ENCODE measurements around the gene PPIB.
"Not testable (repeated sequence)": the region's sequence is repeated elsewhere in the genome, so short reads cannot be mapped to it uniquely, and the experiment has no call there.

PPIB gene

DNA sequence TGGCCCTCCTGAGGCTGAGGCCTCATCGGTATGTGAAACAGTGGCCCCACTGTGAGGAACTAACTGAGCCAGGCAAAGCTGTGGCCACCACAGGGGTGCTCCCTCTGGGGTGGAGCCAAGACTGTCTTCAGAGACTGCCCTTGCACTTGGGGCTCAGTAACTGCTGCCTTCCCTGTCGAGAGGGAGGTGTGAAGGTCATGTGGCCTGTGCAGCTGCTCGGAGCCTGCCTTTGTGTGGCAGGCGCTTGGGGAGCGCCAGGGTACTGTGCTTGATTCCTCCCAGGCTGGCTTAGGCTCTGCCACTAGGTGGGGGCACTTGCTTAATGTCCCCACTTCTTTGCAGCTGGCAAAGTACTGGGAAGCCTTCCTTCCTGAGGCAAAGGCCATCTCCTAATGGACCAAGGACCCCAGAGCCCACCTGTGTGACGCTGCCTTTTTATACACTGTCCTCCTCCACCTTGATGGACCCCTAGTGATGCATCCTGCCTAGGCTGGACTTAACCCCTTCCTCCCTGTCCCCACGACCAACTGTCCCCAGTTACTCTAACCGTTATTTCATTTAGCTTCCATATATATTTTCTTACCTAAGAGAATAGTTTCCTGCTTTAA lies 25.5 kb downstream of the PPIB start:
- no peak for DNase-seq

DNA sequence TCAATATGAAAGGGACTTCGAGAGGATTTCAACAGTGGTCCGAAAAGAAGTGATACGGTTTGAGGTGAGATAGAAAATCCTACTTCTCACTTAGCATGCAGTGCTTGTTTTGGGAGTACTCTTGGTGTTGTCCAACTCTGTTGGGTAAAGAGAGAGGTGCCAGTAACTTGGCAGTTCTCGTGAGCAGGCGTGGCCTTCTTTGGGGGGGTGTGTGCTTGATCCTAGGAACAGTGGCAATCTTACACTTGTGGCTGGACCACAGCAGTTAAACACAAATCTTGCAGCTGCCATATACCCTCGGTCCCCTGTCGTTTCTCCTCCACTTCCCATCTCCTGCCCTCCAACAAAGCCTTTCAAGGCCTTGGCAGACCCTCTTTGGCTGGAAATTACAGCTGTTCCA lies 26.5 kb downstream of the PPIB start:
- no peak for DNase-seq

DNA sequence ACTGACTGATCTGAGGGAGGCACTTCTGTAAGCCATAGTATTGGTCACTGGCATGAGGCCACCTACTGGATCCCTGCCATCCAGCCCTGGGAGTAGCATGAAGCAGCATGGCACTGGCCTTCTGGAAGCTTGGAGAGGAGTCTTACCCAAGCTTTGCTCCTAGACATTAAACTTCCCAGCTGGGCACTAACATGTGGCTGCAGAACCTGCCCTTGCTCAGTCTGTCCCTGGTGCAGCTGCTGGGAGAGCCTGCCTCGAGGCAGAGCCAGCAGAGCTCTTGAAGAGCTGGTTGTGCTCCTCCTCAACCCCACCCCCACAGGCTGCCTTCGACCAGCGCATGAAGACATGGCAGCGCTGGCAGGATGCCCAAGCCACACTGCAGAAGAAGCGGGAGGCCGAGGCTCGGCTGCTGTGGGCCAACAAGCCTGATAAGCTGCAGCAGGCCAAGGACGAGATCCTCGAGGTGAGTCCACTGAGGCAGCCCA lies 28.4 kb downstream of the PPIB start:
- no peak for DNase-seq

DNA sequence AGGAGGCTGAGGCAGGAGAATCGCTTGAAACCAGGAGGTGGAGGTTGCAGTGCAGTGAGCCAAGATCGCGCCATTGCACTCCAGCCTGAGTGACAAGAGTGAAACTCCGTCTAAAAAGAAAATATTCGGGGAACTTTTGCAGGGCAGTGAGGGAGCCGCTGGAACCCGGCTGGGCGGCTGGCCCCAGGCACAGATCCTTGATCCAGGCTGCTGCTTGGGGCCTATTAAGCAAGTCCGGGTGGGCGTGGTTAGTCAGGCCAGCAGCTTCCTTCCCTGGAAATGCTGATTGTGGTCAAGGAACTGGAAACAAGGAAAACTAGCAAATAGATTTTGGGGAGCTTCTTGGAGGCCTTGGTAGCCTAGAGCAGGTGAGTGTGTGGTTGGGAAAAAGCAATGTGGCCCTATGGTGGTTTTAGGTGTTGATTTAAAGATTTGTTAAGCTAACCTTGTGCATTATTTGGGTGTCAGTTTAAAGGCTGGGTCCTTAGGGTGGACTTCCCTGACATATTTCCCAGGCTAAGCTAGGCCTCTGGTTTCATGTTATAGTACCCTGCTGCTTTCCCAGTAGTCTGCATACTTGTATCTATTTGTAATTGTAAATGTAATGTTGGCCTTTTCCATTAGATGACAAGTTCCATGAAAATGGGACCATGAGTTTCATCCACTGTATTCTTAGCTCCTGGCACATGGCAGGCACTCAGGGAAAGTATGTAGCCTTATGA lies 29.0 kb downstream of the PPIB start:
- DNase-seq = no peak

DNA sequence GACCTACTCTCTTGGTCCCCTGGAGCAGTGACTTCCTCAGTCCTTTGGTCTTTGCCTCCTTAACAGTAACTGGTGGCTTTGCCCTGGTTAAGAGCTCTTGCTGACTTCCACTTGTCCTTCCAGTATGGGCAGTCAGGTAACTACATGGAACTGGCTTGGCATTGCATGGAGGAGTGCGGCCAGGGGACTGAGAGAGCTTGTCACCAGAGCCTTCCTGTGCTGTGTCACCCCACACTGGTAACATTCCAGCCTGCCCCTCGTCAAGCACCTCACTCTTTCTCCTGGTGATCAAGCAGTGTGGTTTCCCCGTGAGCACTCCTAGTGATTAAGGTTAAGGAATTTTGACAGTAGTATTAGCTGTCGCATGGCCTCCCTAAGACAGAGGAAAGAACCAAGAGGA lies 30.6 kb downstream of the PPIB start:
- DNase-seq = no peak

DNA sequence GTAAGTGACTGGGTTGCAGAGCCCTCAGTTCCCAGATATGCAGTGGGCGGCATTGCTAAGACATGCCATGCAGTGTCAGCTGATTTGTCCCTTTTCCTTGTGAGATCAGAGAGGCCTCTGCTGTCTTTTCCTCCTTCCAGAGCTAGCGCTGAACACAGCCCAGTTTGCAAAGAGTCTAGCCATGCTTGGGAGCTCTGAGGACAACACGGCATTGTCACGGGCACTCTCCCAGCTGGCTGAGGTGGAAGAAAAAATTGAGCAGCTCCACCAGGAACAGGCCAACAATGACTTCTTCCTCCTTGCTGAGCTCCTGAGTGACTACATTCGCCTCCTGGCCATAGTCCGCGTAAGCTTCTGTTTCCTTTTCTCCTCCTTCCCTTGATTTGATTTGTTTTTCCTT lies 31.3 kb downstream of the PPIB start:
- DNase-seq = no peak

DNA sequence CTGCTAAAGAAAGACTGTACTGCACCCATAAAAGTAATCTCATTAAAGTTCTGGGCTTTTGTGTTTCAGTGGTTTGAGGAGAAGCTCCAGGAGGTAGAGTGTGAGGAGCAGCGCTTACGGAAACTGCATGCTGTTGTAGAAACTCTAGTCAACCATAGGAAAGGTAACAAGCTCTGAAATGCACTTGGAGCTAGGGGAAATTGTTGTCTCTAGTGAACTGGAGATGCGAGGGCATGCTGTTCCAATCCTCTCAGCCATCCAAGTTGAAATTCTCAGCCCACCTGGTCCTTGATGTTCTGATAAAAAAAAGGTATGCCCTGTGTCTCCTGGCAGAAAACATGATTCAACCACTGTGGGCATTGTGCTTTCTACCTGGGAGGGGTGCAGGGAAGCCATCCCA lies 32.7 kb downstream of the PPIB start:
- no peak for DNase-seq

DNA sequence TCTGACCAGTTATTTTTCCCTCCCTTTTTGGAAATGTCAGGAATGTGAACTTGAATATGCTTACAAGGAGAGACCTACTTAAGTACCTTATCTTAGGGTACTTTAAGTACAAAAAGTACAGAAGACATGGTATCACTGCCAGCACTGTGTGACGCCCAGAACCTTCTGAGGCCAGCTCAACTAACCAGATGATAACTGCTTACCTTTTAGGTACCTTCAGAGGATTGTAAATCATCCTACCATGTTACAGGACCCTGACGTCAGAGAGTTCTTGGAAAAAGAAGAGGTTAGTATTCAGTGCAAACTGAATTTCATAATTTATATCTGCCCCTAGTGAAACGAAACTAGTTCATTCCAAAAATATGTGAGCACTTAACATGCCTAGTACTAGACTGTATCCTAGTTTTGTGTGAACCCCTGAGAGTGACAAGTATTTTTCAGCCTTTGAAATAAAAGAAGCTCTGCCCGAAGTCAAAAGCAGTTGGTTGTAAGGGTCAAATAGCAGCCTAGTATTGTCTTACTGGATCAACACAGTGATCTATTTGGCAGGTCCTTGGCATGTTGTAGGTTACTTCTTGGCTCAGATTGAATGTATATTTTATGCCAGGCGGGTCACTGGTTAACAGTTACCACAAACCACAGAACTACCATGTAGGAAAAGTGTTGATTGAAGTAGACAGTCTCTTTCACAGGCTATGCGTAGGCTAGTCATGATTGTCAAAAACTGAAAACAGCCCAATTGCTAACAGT lies 35.1 kb downstream of the PPIB start:
- no peak for DNase-seq

DNA sequence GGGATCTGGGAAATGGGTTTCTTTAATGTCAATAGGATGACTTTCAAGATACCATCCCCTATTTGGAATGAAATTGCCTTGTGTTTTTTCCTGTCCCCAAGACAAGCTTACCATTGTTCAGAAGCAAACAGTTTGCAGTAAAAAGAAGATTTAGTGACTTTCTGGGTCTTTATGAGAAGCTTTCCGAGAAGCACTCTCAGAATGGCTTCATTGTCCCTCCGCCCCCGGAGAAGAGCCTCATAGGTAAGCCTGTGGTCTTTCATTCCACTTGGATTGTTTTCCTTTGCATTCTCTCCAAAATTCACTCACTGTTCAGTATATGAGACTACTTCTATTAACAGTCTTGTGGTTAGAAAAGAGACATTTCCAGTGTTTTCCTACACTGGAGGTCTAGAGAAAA lies 36.8 kb downstream of the PPIB start:
- no peak for DNase-seq

DNA sequence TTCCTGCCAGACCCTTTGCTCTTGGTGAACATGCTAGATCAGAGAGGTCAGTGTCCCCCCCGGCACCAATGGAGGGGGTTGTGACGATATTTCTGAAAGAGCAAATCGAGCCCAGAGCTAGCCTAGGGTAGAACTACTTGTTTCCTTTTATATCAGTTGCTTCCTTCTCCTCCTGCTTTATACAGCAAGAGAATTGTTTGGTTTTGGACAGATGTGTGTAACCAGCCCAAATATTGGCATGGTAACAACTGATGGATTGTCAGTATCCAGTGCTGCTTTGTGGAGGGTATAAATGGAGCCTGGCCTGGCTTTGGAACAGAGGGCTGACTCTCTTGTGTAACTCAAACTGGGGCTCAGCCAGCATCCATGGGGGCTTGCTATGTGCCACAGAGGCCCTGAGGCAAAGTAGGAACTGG lies 39.9 kb downstream of the PPIB start:
- DNase-seq = no peak

DNA sequence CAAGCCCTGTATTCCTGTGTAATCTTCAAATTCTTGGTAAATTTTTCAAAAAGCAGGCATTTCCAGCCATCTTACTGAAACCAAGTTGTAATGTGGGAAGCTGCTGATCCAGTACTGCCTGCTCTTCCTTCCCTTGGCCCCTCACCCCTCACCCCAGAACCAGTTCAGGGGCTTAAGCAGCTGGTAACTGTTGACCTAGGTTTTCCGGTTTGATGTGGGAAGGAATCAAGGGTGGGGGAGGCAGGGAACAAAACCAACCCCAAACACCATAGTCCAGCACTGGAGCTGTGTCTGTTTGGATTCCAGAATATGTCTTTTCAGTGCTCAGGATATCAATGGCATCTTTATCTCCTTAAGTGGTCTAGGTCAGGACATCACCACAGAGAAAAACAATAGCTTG lies 40.4 kb downstream of the PPIB start:
- DNase-seq = no peak

DNA sequence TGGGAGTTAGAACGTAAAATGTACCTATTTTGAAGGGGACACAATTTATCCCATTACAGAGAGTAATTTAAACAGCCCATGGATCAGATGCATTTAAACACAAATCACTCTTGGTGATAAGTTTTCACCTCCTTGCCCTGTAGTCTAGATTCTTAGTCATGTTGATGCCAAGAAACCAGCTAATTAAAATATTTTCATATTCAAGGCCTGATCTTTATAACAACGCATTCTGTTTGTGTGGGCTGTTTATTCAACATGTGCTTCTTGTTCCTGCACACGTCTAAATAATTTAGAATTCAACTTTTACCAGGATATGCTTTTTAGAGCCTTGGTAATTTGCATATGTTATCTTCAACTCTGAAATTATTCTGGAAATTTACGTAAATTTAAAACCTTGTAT lies 41.2 kb downstream of the PPIB start:
- no peak for DNase-seq

DNA sequence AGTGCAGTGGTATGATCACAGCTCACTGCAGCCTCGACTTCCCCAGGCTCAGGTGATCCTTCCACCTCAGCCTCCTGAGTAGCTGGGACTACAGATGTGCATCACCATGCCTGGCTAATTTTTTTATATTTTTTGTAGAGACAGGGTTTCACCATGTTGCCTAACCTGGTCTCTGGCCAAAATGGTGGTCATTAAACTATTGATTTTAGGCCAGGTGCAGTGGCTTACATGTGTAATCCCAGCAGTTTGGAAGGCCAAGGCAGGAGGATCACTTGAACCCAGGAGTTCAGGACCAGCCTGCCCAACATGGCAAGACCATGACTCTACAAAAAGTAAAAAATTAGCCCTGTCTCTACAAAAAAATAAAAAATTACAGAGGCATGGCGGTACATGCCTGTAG lies 42.5 kb downstream of the PPIB start:
- DNase-seq = not testable (repeated sequence)

DNA sequence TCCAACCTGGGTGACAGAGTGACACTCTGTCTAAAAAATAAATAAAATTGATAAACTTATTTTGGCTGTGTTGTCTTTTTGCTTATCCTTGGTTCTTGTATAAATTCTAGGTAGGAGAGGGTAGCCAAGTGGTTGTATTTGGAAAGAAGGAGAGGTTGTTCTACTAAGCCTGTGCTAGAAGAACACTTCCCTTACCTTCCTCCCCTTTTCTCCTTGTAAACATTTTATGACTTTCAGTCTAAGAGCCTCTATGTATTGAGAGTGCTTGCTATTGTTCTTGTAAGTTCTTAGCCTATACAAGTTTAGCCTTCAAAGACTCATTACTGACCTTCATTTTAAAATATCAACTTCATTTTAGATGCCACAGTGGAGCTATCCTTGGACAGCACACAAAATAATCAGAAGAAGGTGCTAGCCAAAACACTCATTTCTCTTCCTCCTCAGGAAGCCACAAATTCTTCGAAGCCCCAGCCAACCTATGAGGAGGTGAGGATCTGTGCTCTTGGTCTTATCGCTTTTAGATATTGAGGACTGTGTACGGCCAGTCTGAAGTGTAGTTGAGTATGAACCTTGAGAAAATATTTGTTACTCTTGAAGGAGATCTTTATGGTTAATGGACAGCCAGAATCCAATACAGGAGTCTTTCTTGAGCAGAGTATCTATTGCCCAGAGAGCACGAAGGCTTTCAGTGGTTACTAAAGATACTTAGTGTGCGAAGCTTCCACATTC lies 44.9 kb downstream of the PPIB start:
- DNase-seq = no peak

DNA sequence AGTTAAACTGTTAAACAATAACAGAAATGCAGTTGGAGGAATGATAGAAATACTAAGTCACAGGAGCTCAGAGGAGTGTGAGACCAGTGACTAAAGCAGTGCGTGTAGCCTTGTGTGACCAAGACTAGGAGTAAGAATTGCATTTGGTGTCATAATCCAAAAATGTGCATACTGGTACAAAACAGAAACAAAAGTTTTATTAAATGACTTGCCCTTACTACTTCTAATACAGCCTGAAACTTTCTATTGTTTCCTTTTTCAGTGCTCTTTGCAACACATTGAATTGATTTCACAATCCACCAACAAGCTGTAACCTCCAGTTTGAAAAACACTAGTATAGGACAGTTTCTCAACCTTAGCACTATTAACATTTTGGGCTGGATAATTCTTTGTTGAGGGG lies 49.9 kb downstream of the PPIB start:
- DNase-seq = peak; percentile 65

DNA sequence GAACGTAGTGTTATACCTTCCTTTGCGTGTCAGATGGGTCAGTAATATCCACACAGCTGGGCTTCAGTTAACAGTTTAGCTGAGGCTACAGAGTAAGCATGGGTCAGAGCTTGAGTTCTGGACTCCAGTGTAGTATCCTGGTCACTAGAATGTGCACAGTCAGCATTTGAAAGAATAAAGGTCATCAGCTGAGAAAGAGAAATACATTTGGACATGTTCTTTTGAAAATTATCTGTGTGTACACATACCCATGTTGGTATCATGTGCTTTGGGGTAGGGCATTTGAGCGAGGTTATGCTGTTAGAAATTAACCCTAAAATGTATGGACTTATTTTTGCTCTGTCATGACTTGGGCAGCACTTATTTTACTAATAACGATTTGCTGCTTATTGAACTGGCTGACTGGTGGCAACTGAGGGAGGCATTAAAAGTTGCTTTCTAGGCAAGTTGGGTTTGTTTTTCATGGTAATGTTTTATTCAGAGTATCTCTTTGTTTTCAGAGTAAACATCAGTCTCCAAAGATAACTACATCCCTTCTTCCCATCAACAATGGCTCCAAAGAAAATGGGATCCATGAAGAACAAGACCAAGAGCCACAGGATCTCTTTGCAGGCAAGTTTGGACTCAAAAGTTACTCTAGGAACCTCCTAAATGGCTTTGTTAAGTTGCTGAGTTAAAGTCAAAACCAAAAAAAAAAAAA lies 50.6 kb downstream of the PPIB start:
- DNase-seq = no peak

DNA sequence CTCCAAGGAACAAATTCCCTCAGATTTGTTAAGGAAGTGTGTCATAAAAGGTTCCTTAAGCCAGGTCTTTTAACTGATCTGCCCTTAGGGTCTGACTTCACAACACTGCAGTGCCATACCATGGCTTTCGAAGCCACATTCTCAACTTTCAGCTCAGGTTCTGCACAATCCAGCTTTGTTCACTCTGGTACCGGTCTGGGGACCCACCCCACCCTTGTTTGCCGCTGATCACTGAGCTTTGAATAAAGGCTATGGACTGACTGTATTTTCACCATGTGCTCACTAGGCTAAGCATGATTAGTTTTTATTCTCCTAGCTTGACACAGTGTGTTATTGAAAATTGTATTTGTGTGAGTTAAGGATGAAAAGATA lies 51.2 kb downstream of the PPIB start:
- no peak for DNase-seq

DNA sequence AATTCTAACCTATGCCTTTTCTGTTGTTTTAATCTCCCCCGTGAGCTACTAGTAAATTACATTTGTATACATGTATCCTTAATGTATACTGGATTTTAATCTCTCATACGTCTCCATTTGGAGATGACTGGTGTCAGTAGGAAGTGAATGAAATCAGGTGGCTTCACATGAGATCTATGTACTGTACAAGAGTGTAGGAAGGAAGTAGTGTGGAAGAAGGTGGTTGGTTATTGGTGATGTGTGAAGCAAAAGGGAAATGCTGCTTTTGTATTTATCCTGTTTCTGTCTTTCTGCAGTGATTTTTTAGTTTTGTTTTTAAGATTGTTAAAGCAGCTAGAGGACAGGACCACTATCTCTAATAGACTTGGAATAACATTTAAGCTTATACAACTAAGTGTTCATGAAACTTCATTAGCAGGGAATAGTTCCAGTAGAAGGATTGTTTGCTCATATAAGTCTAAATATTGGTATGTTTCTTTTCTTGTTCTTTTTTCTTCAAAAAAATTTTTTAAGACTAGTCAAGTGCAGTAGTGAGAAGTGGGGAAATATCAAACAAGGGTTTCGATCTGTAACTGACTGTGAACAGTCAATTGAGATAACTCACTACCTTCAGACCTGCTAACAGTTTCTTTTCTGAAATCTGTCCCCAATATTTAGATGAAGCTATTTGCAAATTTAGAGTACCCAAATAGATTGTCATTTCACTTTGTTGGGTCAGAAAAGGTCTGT lies 51.7 kb downstream of the PPIB start:
- peak; percentile 55 for DNase-seq

DNA sequence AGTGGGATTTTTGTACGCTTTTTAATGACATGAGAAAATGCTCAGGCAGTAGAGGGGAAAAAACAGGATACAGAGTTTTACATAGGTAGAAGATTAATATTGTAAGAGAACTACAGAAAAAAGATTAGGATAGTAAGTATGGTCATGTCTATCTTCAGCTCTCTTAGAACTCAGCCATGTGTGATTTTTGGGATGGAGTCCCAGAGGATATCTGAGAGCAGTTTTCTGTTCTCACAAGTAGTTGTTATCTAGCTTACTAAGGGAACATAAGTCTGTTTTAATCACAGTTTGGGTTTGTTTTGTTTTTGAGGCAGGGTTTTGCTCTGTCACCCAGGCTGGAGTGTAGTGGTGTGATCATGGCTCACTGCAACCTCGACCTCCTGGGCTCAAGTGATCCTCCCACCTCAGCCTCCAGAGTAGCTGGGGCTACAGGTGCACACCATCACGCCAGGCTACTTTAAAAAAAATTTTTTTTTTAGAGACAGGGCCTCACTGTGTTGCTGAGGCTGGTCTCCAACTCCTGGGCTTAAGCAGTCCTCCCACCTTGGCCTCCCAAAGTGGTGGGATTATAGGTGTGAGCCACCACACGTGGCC lies 52.6 kb downstream of the PPIB start:
- not testable (repeated sequence) for DNase-seq

DNA sequence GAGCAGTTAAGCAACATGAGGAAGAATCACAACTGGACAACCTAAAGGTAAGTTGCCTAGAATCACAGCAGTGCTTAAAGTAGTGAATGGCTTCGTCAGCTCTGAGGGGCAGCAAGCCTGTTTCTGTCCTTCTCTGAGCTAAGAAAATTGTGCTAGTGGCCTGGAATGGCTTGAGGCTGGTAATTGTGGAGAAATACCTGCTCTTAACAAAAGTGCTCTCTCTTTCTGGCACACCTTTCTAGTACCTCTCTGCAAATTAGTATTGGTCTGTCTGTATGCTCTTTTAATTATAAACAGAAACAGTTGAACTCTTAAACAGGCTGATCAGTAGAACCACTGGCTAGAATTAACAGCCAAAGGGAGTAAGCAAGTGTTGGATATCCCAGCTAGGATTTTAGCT lies 55.5 kb downstream of the PPIB start:
- DNase-seq = no peak
